Osteoblast (primary cell): Measurements from ENCODE around the gene CWH43. TPM values are rescaled to one million over a fixed set of nuclear protein-coding genes. Genes with fewer than 3 reads are reported as not detected.

ENCODE experiments used
- DNase-seq: peaks from one replicate; pipeline ENCODE4 v3.0.0; 2011; ENCODE audit warnings: low spot score, mixed read lengths; ENCODE audit not compliant: insufficient read length; ENCODE audit errors: missing footprints
- H2AFZ ChIP-seq: 2 replicates; pipeline ENCODE4 v1.6.0; 2011; ENCODE audit warnings: mild to moderate bottlenecking, low read length
- H3K27ac ChIP-seq: 2 replicates; pipeline ENCODE4 v1.5.1; 2011; ENCODE audit warnings: mild to moderate bottlenecking, low read depth, low read length, moderate library complexity
- H3K27me3 ChIP-seq: 2 replicates; pipeline ENCODE4 v1.6.0; 2012; ENCODE audit warnings: mild to moderate bottlenecking, control low read depth, inconsistent platforms, low read length, moderate library complexity; ENCODE audit not compliant: insufficient read depth
- H3K36me3 ChIP-seq: 2 replicates; pipeline ENCODE4 v1.5.1; 2011; ENCODE audit warnings: mild to moderate bottlenecking, low read length, control low read depth, moderate library complexity; ENCODE audit not compliant: insufficient read depth
- H3K4me1 ChIP-seq: 2 replicates; pipeline ENCODE4 v1.5.1; 2011; ENCODE audit warnings: mild to moderate bottlenecking, low read length, control low read depth, moderate library complexity; ENCODE audit not compliant: insufficient read depth
- H3K4me2 ChIP-seq: 2 replicates; pipeline ENCODE4 v1.6.0; 2011; ENCODE audit warnings: mild to moderate bottlenecking, low read length; ENCODE audit not compliant: insufficient read depth
- H3K4me3 ChIP-seq: fragments of 200-600 bp; sonication (generic); 3 replicates; pipeline ENCODE4 v1.5.1; 2012; ENCODE audit warnings: mild to moderate bottlenecking, low read length, inconsistent platforms; ENCODE audit not compliant: insufficient read depth
- H3K79me2 ChIP-seq: 2 replicates; pipeline ENCODE4 v1.6.0; 2012; ENCODE audit warnings: mild to moderate bottlenecking, low read length, control low read depth, inconsistent platforms; ENCODE audit not compliant: insufficient read depth
- H3K9me3 ChIP-seq: 2 replicates; pipeline ENCODE4 v1.5.1; 2011; ENCODE audit warnings: low read depth, low read length, control low read depth
- H4K20me1 ChIP-seq: 2 replicates; pipeline ENCODE4 v1.6.0; 2012; ENCODE audit warnings: mild to moderate bottlenecking, low read length, control low read depth; ENCODE audit not compliant: insufficient read depth
- total RNA-seq: library from RNA; depleted of rRNA; stranded (reverse); fragments of >200 nt; gene quantifications from 2 replicates; pipeline ENCODE4 v1.2.3, GENCODE V29; 2012
- TF ChIP-seq, protein P1 (sequence below): IDR thresholded peaks from 2 replicates; pipeline ENCODE4 v1.5.1; 2011; ENCODE audit warnings: mild to moderate bottlenecking, low read depth, low read length, moderate library complexity; ENCODE audit errors: extremely low read depth

CWH43 gene
- total RNA-seq, 1 donor: not detected

DNA sequence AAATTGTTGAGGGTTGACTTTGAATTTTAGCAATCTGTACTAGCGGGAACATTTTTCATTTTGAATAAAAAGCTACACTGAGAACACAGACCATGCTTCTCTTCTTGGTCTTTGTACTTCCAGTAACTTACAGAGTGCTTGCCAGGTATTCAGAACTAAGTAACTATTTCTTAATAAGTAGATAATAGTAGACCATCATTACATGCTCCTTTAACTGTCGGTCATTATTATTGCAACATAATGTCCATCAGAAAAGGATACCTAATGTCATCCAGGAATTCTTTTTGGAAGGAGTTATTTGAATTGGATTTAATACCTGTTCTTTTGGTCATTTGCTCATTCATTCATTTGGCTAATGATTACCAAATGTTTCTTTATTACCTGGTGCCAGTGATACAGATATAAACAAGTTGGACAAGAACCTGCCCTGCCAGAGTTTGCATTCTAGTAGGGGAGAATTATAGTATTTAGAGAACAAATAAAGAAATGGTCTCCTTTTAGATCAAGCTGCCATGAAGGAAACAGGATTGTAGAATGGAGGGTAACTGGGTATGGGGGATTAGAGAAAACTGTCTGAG is 32.7 kb downstream of the CWH43 start:
- no peaks in the 10 kb centered on the region for H3K36me3 ChIP-seq
- no peaks in the 10 kb centered on the region for H3K9me3 ChIP-seq
- H3K27me3 ChIP-seq: no peaks in the 10 kb centered on the region
- no peak overlapping the region for H3K4me2 ChIP-seq
- H3K4me1 ChIP-seq: no peaks in the 10 kb centered on the region
- no peaks in the 10 kb centered on the region for H4K20me1 ChIP-seq
- no peak overlapping the region for H3K4me3 ChIP-seq
- DNase-seq: no peak
- H3K79me2 ChIP-seq: no peaks in the 10 kb centered on the region
- TF ChIP-seq, protein P1, sequence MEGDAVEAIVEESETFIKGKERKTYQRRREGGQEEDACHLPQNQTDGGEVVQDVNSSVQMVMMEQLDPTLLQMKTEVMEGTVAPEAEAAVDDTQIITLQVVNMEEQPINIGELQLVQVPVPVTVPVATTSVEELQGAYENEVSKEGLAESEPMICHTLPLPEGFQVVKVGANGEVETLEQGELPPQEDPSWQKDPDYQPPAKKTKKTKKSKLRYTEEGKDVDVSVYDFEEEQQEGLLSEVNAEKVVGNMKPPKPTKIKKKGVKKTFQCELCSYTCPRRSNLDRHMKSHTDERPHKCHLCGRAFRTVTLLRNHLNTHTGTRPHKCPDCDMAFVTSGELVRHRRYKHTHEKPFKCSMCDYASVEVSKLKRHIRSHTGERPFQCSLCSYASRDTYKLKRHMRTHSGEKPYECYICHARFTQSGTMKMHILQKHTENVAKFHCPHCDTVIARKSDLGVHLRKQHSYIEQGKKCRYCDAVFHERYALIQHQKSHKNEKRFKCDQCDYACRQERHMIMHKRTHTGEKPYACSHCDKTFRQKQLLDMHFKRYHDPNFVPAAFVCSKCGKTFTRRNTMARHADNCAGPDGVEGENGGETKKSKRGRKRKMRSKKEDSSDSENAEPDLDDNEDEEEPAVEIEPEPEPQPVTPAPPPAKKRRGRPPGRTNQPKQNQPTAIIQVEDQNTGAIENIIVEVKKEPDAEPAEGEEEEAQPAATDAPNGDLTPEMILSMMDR: no peak
- H3K27ac ChIP-seq: no peak overlapping the region
- no peak overlapping the region for H2AFZ ChIP-seq

DNA sequence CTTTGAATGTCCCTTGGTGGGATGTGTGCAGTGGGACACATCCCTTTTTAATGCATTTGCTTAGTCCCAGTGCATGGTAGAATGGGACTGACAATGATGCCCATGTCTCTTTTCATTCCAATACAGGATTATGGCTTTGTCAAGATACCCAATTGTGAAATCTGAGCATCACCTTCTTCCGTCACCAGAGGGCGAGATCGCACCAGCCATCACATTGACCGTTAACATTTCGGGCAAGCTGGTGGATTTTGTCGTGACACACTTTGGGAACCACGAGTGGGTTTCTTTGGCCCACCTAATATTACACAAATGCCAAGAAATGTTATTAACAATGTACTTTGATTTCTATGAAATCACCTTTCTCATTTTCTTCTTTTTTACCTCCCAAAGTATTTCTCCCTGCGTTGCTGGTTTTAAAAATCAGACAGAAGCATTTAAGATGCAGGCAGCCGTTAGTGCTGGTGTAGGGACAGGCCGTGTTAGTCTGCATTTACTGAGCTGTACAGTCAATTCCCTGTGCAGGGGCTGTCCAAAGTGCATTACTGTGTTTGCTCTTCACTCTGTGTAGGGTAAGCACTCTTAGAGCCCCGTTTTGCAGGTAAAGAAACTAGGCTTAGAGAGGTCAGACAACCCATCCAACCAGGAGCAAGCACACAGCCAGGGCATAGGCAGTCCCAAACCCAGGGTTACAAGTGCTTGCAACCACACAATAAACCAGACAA is 46.5 kb downstream of the CWH43 start:
- Histone ChIP-seq H3K79me2 (no peaks in the 10 kb centered on the region), H3K4me1 (no peaks in the 10 kb centered on the region), H3K27ac (no peak overlapping the region), H3K4me2 (peak overlapping the region; percentile 72), H3K36me3 (no peaks in the 10 kb centered on the region), H4K20me1 (no peaks in the 10 kb centered on the region), H3K9me3 (no peaks in the 10 kb centered on the region), H3K4me3 (no peak overlapping the region), H3K27me3 (no peaks in the 10 kb centered on the region), H2AFZ (peak overlapping the region; percentile 56)
- TF ChIP-seq, protein P1: peak; percentile 64
- peak; percentile 13 for DNase-seq

DNA sequence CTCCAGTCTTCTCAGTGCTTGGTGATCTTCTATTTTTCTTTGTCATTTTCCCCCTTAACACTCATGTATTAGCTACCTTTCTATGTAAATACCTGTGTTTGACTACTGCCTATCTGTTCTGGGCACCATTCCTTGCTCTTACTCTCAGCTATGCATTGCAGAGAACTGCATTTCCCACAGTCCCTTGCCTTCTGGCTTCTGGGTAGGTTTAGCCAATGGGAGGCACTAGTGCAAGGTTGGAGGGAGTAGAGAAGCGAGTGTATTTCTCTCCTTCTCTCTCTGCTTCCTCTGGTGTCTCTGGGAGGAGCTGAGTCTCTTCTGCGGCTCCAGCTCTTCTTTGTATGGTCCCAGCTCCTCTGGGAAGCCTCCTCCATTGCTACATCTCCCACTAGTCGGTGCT is 50.5 kb downstream of the CWH43 start:
- no peak overlapping the region for H3K27ac ChIP-seq
- H3K9me3 ChIP-seq: no peaks in the 10 kb centered on the region
- TF ChIP-seq, protein P1: no peak
- no peaks in the 10 kb centered on the region for H4K20me1 ChIP-seq
- H3K4me2 ChIP-seq: no peak overlapping the region
- no peaks in the 10 kb centered on the region for H3K4me1 ChIP-seq
- H3K79me2 ChIP-seq: no peaks in the 10 kb centered on the region
- peak overlapping the region; percentile 15 for H2AFZ ChIP-seq
- no peak for DNase-seq
- H3K27me3 ChIP-seq: no peaks in the 10 kb centered on the region
- H3K4me3 ChIP-seq: no peak overlapping the region
- H3K36me3 ChIP-seq: no peaks in the 10 kb centered on the region

DNA sequence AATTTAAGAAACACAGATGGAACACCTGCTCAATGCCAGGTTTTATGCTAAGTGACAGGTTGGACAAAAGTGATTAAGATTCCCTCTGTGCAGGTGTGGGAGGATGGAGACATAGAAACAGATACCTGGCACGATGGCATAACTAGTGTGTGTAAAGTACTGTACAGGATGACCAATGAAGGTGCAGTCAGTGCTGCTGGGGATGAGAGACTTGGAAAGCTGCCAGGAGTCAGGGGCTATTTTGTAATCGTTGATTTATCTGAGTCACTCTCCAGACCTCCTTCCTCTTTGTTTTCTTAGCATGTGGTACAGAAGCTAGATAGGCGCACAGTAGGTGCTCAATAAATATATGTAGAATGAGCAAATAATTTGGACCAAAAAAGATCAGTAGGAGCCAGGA is 58.2 kb downstream of the CWH43 start:
- TF ChIP-seq, protein P1: no peak
- H3K79me2 ChIP-seq: no peaks in the 10 kb centered on the region
- no peak overlapping the region for H2AFZ ChIP-seq
- no peaks in the 10 kb centered on the region for H3K36me3 ChIP-seq
- H3K27ac ChIP-seq: no peak overlapping the region
- H3K4me2 ChIP-seq: no peak overlapping the region
- DNase-seq: no peak
- no peaks in the 10 kb centered on the region for H3K27me3 ChIP-seq
- no peaks in the 10 kb centered on the region for H3K9me3 ChIP-seq
- no peak overlapping the region for H3K4me3 ChIP-seq
- no peaks in the 10 kb centered on the region for H4K20me1 ChIP-seq
- H3K4me1 ChIP-seq: no peaks in the 10 kb centered on the region
